HepG2 (cell line): Measurements from ENCODE around the gene MRRF. TPM values are rescaled to one million over a fixed set of nuclear protein-coding genes. Genes with fewer than 3 reads are reported as not detected.

ENCODE experiments used
- ATAC-seq: fragments of 200-7000 bp; cut with Tn5 transposase; 3 replicates; pipeline ENCODE4 v1.9.1; 2020; ENCODE audit warnings: mild to moderate bottlenecking, moderate library complexity
- BruUV-seq: library from RNA; stranded (reverse); fragments of 400-500 nt; replicated peaks from 2 replicates; lab custom pipeline; 2021; lab: Mats Ljungman, UMichigan
- CTCF ChIA-PET: fragments of 300-600 bp; formaldehyde crosslinking; extraction: SDS; loops from one replicate; lab custom pipeline; 2021; ENCODE audit warnings: low total read pairs, inconsistent platforms, low intra/inter-chr PET ratio; lab: Yijun Ruan, JAX
- POLR2A ChIA-PET: fragments of 350-600 bp; sonication (Branson Sonifier 250); formaldehyde crosslinking; loops from one replicate; lab custom pipeline; 2020; ENCODE audit warnings: antibody characterized with exemption, inconsistent platforms; lab: Yijun Ruan, JAX
- DNase-seq: peaks from one replicate; pipeline ENCODE4 v3.0.0-alpha.2; 2015; ENCODE audit warnings: low spot score
- FAIRE-seq: peaks from 3 replicates; lab custom pipeline; 2011; peaks lifted over from hg19 to GRCh38; lab: Jason Lieb, UNC
- H2AFZ ChIP-seq: one replicate; pipeline ENCODE4 v1.6.1; 2011; ENCODE audit warnings: low read length, inconsistent platforms
- H3K27ac ChIP-seq: fragments of 300-600 bp; 3 replicates; pipeline ENCODE4 v1.8.0; 2011; ENCODE audit warnings: mixed run types, mild to moderate bottlenecking, mixed read lengths, low read length, inconsistent platforms; ENCODE audit not compliant: insufficient read depth; ENCODE audit errors: extremely low read length
- H3K27me3 ChIP-seq, 2 experiments: fragments of 200-600 bp in 1 of 2; 2 replicates in 1 of 2; 3 replicates in 1 of 2; pipeline versions ENCODE4 v1.6.0 to v1.8.0; 2011; ENCODE audit warnings: low read length in 2 of 2, mild to moderate bottlenecking in 2 of 2, moderate library complexity in 2 of 2, inconsistent platforms in 1 of 2; ENCODE audit not compliant: insufficient read depth in 2 of 2, control insufficient read depth in 1 of 2
- H3K36me3 ChIP-seq, 2 experiments: fragments of 200-600 bp in 1 of 2; replicated peaks in 1 of 2; 2 replicates in 1 of 2; 3 replicates in 1 of 2; pipeline versions ENCODE4 v1.5.1 to v1.8.0; 2011; ENCODE audit warnings: low read length in 2 of 2, inconsistent platforms in 1 of 2; ENCODE audit not compliant: insufficient read depth in 2 of 2, control insufficient read depth in 1 of 2
- H3K4me1 ChIP-seq: 2 replicates; pipeline ENCODE4 v1.5.1; 2012; ENCODE audit warnings: low read length, inconsistent platforms; ENCODE audit not compliant: insufficient read depth
- H3K4me2 ChIP-seq: 2 replicates; pipeline ENCODE4 v1.6.0; 2011; ENCODE audit warnings: low read depth, low read length, inconsistent platforms
- H3K4me3 ChIP-seq, 3 experiments: fragments of 200-600 bp in 1 of 3; sonication (generic), shearing (Covaris generic) in 1 of 3; replicated peaks in 1 of 3; 2 replicates each; pipeline ENCODE4 v1.5.1; 2011 to 2016; ENCODE audit warnings: low read length in 3 of 3, inconsistent platforms in 2 of 3, low read depth in 2 of 3, mild to moderate bottlenecking in 2 of 3, control low read depth in 1 of 3, mixed read lengths in 1 of 3; ENCODE audit not compliant: insufficient read depth in 1 of 3
- H3K79me2 ChIP-seq: one replicate; pipeline ENCODE4 v1.6.1; 2011; ENCODE audit warnings: low read length, inconsistent platforms; ENCODE audit not compliant: insufficient read depth
- H3K9ac ChIP-seq: 2 replicates; pipeline ENCODE4 v1.6.0; 2011; ENCODE audit warnings: mild to moderate bottlenecking, low read depth, low read length, inconsistent platforms; ENCODE audit not compliant: insufficient read depth
- H3K9me3 ChIP-seq: 2 replicates; pipeline ENCODE4 v1.5.1; 2012; ENCODE audit warnings: mild to moderate bottlenecking, low read length
- H4K20me1 ChIP-seq: 2 replicates; pipeline ENCODE4 v1.6.0; 2011; ENCODE audit warnings: inconsistent platforms, mild to moderate bottlenecking, low read length, moderate library complexity; ENCODE audit not compliant: insufficient read depth
- AHR ChIP-seq: IDR thresholded peaks from 2 replicates; pipeline ENCODE4 v1.6.1; 2018; ENCODE audit warnings: missing genetic modification reagents, missing compliant biosample characterization
- ARNT ChIP-seq: fragments of 450-650 bp; IDR thresholded peaks from 2 replicates; pipeline ENCODE4 v1.6.1; 2017
- IRF9 ChIP-seq: sonication (generic); formaldehyde crosslinking; IDR thresholded peaks from 2 replicates; pipeline ENCODE4 v1.8.0; 2022; ENCODE audit warnings: missing genetic modification reagents, mild to moderate bottlenecking, borderline replicate concordance
- MAZ ChIP-seq, 2 experiments: sonication (generic) in 1 of 2; formaldehyde crosslinking in 1 of 2; IDR thresholded peaks; 2 replicates each; pipeline versions ENCODE4 v1.5.0 to v1.6.1; 2012 to 2020; ENCODE audit warnings: low read depth in 2 of 2, mild to moderate bottlenecking in 2 of 2, borderline replicate concordance in 1 of 2, improper control_type of control experiment in 1 of 2, low read length in 1 of 2, missing genetic modification reagents in 1 of 2, moderate library complexity in 1 of 2
- MXD3 ChIP-seq: IDR thresholded peaks from 2 replicates; pipeline ENCODE4 v1.6.1; 2016; ENCODE audit warnings: mild to moderate bottlenecking, missing biosample characterization, missing genetic modification reagents
- PREB ChIP-seq: sonication (generic); formaldehyde crosslinking; IDR thresholded peaks from 2 replicates; pipeline ENCODE4 v1.4.0; 2020; ENCODE audit warnings: missing genetic modification reagents
- RAD21 ChIP-seq: fragments of 450-650 bp; formaldehyde crosslinking; IDR thresholded peaks from 2 replicates; pipeline ENCODE4 v1.5.0; 2020; ENCODE audit warnings: mild to moderate bottlenecking
- REPIN1 ChIP-seq: sonication (generic); formaldehyde crosslinking; IDR thresholded peaks from 2 replicates; pipeline ENCODE4 v1.8.0; 2022; ENCODE audit warnings: missing genetic modification reagents, low read depth, mild to moderate bottlenecking, borderline replicate concordance
- SP5 ChIP-seq: IDR thresholded peaks from 2 replicates; pipeline ENCODE4 v1.6.1; 2016; ENCODE audit warnings: low read depth, borderline replicate concordance
- STAT5B ChIP-seq: sonication (generic); formaldehyde crosslinking; IDR thresholded peaks from 2 replicates; pipeline ENCODE4 v1.4.0; 2020; ENCODE audit warnings: missing genetic modification reagents
- THAP7 ChIP-seq: sonication (generic); formaldehyde crosslinking; IDR thresholded peaks from 2 replicates; pipeline ENCODE4 v1.8.1; 2023; ENCODE audit warnings: mild to moderate bottlenecking, missing genetic modification reagents
- YY1 ChIP-seq: IDR thresholded peaks from 2 replicates; pipeline ENCODE4 v1.6.1; 2011; ENCODE audit warnings: low read length, low read depth, moderate library complexity, mild to moderate bottlenecking; ENCODE audit not compliant: insufficient read depth, insufficient replicate concordance
- ZBTB3 ChIP-seq: sonication (generic); formaldehyde crosslinking; IDR thresholded peaks from 2 replicates; pipeline ENCODE4 v1.4.0; 2020; ENCODE audit warnings: low read depth, mild to moderate bottlenecking, moderate library complexity, missing genetic modification reagents, borderline replicate concordance
- ZFP36L2 ChIP-seq: sonication (generic); formaldehyde crosslinking; IDR thresholded peaks from 2 replicates; pipeline ENCODE4 v1.4.0; 2020; ENCODE audit warnings: missing genetic modification reagents
- ZNF234 ChIP-seq: sonication (generic); formaldehyde crosslinking; conservative IDR thresholded peaks from 2 replicates; pipeline ENCODE4 v1.5.1; 2020; ENCODE audit warnings: mild to moderate bottlenecking, missing genetic modification reagents
- ZNF691 ChIP-seq: sonication (generic); formaldehyde crosslinking; IDR thresholded peaks from 2 replicates; pipeline ENCODE4 v1.4.0; 2020; ENCODE audit warnings: missing genetic modification reagents, low read depth, mild to moderate bottlenecking, borderline replicate concordance
- ZNF749 ChIP-seq: sonication (generic); formaldehyde crosslinking; IDR thresholded peaks from 2 replicates; pipeline ENCODE4 v1.8.0; 2022; ENCODE audit warnings: mild to moderate bottlenecking, missing genetic modification reagents, moderate library complexity, borderline replicate concordance
- ZNF850 ChIP-seq: sonication (generic); formaldehyde crosslinking; conservative IDR thresholded peaks from 2 replicates; pipeline ENCODE4 v1.9.0; 2021; ENCODE audit warnings: mild to moderate bottlenecking, missing genetic modification reagents
- WGBS: methylation state at CpG from one replicate; pipeline ENCODE4 v1.1.6; 2017; ENCODE audit warnings: low lambda C conversion rate; 5-methylcytosine and 5-hydroxymethylcytosine counted together
- in situ Hi-C: cut with HindIII; loops from 2 replicates; pipeline ENCODE4 v1.10.0; 2017; ENCODE audit warnings: low pct_unique_long_range_greater_than_20kb; ENCODE audit not compliant: extremely low pct_ligation_motif_present
- intact Hi-C: fragments of 100-400 bp; cut with micrococcal nuclease; formaldehyde crosslinking; loops from one replicate; pipeline ENCODE4 v1.10.0; 2022; ENCODE audit not compliant: unreplicated experiment
- polyA plus RNA-seq, 8 experiments: library from polyadenylated mRNA; depleted of rRNA in 3 of 8; stranded (reverse) in 7 of 8; unstranded in 1 of 8; fragments of >200 nt; fragmentation: Illumina TruSeq in 4 of 8; extraction: Trizol in 4 of 8; gene quantifications; 2 replicates each; pipeline versions ENCODE4 v1.2.1 to v1.2.3, GENCODE V29; 2011 to 2016; ENCODE audit warnings: low read depth in 4 of 8, missing spikeins in 1 of 8, mixed read lengths in 1 of 8; ENCODE audit not compliant: insufficient read depth in 1 of 8
- total RNA-seq, 5 experiments: library from RNA; depleted of rRNA; stranded (reverse); fragments of >200 nt; fragmentation: Illumina TruSeq; extraction: Trizol; gene quantifications; 2 replicates each; pipeline ENCODE4 v1.2.3, GENCODE V29; 2016; ENCODE audit warnings: low read depth in 1 of 5
- TF ChIP-seq, protein P1 (sequence below): IDR thresholded peaks from 2 replicates; pipeline ENCODE4 v1.6.1; 2012; ENCODE audit warnings: inconsistent platforms

The MRRF gene
- total and polyA plus RNA-seq, 2 of the 13 experiments (the other 11 are each of a cell fraction or from before 2014, with no cell fraction given), result 37.3 to 44.3 TPM

- no peak for TF ChIP-seq MAZ (IDR thresholded peaks at IDR 0.05; ENCODE audit: borderline replicate concordance, low read depth, low read length)
- TF ChIP-seq MAZ (CRISPR knock-in tag; IDR thresholded peaks at IDR 0.05; ENCODE audit: low read depth), result no peak
- TF ChIP-seq AHR (CRISPR knock-in tag), result no peak
- no peak for TF ChIP-seq YY1
- TF ChIP-seq IRF9 (CRISPR knock-in tag), result no peak
- no peak for TF ChIP-seq PREB (CRISPR knock-in tag)
- TF ChIP-seq ARNT, result no peak
- no peak for TF ChIP-seq ZNF850 (CRISPR knock-in tag)
- TF ChIP-seq ZNF749 (CRISPR knock-in tag), result no peak
Measured at GRCh38 chr9:122333169-122333808, 68.6 kb downstream of the MRRF start (continued).

DNA sequence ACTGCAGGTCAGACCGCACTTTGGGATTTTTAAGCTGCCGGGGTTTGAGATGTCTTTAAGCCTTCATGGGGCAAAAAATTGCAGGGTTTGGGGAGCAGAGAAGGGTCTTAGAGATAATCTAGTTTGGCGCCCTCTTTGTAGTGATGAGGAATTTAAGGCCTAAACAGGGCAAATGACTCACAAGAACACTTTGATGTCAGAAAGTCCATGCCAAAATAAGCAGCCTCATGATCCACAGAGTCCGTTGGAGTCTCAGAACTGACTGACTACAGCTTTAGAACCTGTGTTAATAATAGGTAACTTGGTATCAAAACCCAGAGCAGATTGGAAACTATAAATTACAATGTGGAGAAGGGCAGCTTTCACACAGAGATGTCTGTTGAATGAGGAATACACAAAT lies 70.2 kb downstream of the MRRF start:
- intact Hi-C loops, result no loop called here
- Histone ChIP-seq H2AFZ (no peak overlapping the region), H3K36me3 (no peaks in the 10 kb centered on the region), H3K4me2 (no peak overlapping the region), H3K27me3 (peaks cover 4 to 26% of the 10 kb centered on the region in 2 experiments; a peak in 4 of 5 replicates), H3K4me1 (no peaks in the 10 kb centered on the region), H3K27ac (no peak overlapping the region), H3K79me2 (no peaks in the 10 kb centered on the region), H3K9me3 (no peaks in the 10 kb centered on the region), H4K20me1 (no peaks in the 10 kb centered on the region), H3K4me3 (no peak overlapping the region), H3K9ac (no peak overlapping the region)
- ChIA-PET POLR2A (no interaction called here), CTCF (no interaction called here)
- in situ Hi-C loops, result no loop called here
- BruUV-seq, result no TSS peak
- FAIRE-seq (no peak), ATAC-seq (no peak), DNase-seq (no peak)
- WGBS, result 51% methylated on average over 4 of the region's 4 CpGs
- TF ChIP-seq RAD21 (CRISPR knock-in tag), result no peak
- TF ChIP-seq ZFP36L2, result no peak
- no peak for TF ChIP-seq ZBTB3 (CRISPR knock-in tag)
- no peak for TF ChIP-seq ZNF691
- TF ChIP-seq SP5 (CRISPR knock-in tag), result no peak
- no peak for TF ChIP-seq MXD3 (CRISPR knock-in tag)
- no peak for TF ChIP-seq THAP7
- no peak for TF ChIP-seq REPIN1 (CRISPR knock-in tag)
- TF ChIP-seq, protein P1, sequence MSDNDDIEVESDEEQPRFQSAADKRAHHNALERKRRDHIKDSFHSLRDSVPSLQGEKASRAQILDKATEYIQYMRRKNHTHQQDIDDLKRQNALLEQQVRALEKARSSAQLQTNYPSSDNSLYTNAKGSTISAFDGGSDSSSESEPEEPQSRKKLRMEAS, result no peak
- no peak for TF ChIP-seq STAT5B
- no peak for TF ChIP-seq ZNF234
